ENCODE data around the gene NMNAT2.
"Not testable (repeated sequence)": the region's sequence is repeated elsewhere in the genome, so short reads cannot be mapped to it uniquely, and the experiment has no call there.

The NMNAT2 gene

GRCh38 chr1:183275322-183275721 lies 142.9 kb downstream of the NMNAT2 start:
- DNase-seq (ENCODE audit: low read depth), result no peak
- TF ChIP-seq, protein P1, sequence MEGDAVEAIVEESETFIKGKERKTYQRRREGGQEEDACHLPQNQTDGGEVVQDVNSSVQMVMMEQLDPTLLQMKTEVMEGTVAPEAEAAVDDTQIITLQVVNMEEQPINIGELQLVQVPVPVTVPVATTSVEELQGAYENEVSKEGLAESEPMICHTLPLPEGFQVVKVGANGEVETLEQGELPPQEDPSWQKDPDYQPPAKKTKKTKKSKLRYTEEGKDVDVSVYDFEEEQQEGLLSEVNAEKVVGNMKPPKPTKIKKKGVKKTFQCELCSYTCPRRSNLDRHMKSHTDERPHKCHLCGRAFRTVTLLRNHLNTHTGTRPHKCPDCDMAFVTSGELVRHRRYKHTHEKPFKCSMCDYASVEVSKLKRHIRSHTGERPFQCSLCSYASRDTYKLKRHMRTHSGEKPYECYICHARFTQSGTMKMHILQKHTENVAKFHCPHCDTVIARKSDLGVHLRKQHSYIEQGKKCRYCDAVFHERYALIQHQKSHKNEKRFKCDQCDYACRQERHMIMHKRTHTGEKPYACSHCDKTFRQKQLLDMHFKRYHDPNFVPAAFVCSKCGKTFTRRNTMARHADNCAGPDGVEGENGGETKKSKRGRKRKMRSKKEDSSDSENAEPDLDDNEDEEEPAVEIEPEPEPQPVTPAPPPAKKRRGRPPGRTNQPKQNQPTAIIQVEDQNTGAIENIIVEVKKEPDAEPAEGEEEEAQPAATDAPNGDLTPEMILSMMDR (IDR thresholded peaks at IDR 0.05; ENCODE audit: control insufficient read depth, extremely low read depth, insufficient read depth), result no peak
- no peak overlapping the region for H3K4me3 ChIP-seq (ENCODE audit: low read depth, low read length)

GRCh38 chr1:183274836-183275235 lies 143.3 kb downstream of the NMNAT2 start:
- DNase-seq (ENCODE audit: low read depth), result no peak
- TF ChIP-seq, protein P1 (IDR thresholded peaks at IDR 0.05; ENCODE audit: control insufficient read depth, extremely low read depth, insufficient read depth), result no peak
- H3K4me3 ChIP-seq (ENCODE audit: low read depth, low read length), result no peak overlapping the region

- H3K4me3 ChIP-seq (ENCODE audit: low read depth, low read length); DNase-seq (ENCODE audit: low read depth): not testable (repeated sequence)
These were observed 144.2 kb downstream of the NMNAT2 start for GRCh38 chr1:183273984-183274383.

GRCh38 chr1:183273300-183273699 lies 144.9 kb downstream of the NMNAT2 start:
- DNase-seq (ENCODE audit: low read depth), result no peak
- no peak overlapping the region for H3K4me3 ChIP-seq (ENCODE audit: low read depth, low read length)
- TF ChIP-seq, protein P1 (IDR thresholded peaks at IDR 0.05; ENCODE audit: control insufficient read depth, extremely low read depth, insufficient read depth), result no peak

DNA sequence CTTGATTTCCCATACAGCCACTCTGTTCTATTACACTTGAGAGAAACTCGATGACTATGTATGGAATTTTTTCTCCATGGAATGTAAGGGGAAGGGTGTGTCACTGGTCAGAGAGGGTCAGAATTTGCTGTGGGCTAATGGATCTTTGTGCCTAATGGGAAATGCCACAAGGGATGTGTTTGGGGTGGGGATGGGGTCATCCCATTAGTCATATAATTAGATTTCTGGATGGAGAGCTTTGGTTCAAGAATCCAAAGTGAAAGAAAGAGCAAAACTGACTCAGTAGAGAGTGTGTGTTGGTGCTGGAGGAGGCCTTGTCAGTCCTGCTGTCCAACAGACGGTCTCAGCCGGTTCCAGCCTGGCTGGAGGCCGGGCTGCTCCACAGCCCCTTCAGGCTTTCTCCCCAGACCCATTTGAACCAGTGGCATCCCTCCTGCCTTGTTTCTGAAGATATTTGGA lies 145.8 kb downstream of the NMNAT2 start:
- TF ChIP-seq, protein P1 (IDR thresholded peaks at IDR 0.05; ENCODE audit: control insufficient read depth, extremely low read depth, insufficient read depth), result no peak
- DNase-seq (ENCODE audit: low read depth), result no peak
- no peak overlapping the region for H3K4me3 ChIP-seq (ENCODE audit: low read depth, low read length)

GRCh38 chr1:183270541-183271141 lies 147.5 kb downstream of the NMNAT2 start:
- TF ChIP-seq, protein P1 (IDR thresholded peaks at IDR 0.05; ENCODE audit: control insufficient read depth, extremely low read depth, insufficient read depth), result no peak
- no peak overlapping the region for H3K4me3 ChIP-seq (ENCODE audit: low read depth, low read length)
- no peak for DNase-seq (ENCODE audit: low read depth)

GRCh38 chr1:183267646-183268431 lies 150.3 kb downstream of the NMNAT2 start:
- H3K4me3 ChIP-seq (ENCODE audit: low read depth, low read length), result no peak overlapping the region
- TF ChIP-seq, protein P1 (IDR thresholded peaks at IDR 0.05; ENCODE audit: control insufficient read depth, extremely low read depth, insufficient read depth), result no peak
- DNase-seq (ENCODE audit: low read depth), result no peak
